ENCODE results near the gene NHSL1.

- TF ChIP-seq, protein P1, sequence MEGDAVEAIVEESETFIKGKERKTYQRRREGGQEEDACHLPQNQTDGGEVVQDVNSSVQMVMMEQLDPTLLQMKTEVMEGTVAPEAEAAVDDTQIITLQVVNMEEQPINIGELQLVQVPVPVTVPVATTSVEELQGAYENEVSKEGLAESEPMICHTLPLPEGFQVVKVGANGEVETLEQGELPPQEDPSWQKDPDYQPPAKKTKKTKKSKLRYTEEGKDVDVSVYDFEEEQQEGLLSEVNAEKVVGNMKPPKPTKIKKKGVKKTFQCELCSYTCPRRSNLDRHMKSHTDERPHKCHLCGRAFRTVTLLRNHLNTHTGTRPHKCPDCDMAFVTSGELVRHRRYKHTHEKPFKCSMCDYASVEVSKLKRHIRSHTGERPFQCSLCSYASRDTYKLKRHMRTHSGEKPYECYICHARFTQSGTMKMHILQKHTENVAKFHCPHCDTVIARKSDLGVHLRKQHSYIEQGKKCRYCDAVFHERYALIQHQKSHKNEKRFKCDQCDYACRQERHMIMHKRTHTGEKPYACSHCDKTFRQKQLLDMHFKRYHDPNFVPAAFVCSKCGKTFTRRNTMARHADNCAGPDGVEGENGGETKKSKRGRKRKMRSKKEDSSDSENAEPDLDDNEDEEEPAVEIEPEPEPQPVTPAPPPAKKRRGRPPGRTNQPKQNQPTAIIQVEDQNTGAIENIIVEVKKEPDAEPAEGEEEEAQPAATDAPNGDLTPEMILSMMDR (IDR thresholded peaks at IDR 0.05) = no peak
- TF ChIP-seq POLR2A (IDR thresholded peaks at IDR 0.05) = no peak
These were observed 10.8 kb upstream of the NHSL1 start for GRCh38 chr6:138510093-138510492.
